Measurements from ENCODE around the gene SPAG9.

DNA sequence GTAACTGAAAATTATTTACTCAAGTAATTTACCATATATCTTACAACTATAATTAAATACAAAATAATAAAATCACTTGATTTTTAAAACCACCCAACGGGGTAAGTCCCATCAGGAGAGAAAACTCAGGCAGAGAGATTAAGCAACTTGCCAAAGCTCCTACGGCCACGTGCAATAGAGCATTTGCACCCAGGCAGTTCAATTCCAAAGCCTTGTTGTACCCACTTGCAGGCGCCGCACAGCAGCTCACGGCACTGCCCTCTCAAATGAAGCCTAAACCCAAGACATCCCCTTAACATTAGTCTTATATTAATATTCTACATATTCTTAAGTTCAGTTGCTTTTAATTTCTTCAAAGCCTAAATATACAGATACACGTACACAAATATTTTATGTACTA lies 75.7 kb downstream of the SPAG9 start:
- TF ChIP-seq, protein P1, sequence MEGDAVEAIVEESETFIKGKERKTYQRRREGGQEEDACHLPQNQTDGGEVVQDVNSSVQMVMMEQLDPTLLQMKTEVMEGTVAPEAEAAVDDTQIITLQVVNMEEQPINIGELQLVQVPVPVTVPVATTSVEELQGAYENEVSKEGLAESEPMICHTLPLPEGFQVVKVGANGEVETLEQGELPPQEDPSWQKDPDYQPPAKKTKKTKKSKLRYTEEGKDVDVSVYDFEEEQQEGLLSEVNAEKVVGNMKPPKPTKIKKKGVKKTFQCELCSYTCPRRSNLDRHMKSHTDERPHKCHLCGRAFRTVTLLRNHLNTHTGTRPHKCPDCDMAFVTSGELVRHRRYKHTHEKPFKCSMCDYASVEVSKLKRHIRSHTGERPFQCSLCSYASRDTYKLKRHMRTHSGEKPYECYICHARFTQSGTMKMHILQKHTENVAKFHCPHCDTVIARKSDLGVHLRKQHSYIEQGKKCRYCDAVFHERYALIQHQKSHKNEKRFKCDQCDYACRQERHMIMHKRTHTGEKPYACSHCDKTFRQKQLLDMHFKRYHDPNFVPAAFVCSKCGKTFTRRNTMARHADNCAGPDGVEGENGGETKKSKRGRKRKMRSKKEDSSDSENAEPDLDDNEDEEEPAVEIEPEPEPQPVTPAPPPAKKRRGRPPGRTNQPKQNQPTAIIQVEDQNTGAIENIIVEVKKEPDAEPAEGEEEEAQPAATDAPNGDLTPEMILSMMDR (IDR thresholded peaks at IDR 0.05): no peak
- no peak for TF ChIP-seq POLR2A (IDR thresholded peaks at IDR 0.05)
